Measurements from ENCODE around the gene ZNF280D.

DNA sequence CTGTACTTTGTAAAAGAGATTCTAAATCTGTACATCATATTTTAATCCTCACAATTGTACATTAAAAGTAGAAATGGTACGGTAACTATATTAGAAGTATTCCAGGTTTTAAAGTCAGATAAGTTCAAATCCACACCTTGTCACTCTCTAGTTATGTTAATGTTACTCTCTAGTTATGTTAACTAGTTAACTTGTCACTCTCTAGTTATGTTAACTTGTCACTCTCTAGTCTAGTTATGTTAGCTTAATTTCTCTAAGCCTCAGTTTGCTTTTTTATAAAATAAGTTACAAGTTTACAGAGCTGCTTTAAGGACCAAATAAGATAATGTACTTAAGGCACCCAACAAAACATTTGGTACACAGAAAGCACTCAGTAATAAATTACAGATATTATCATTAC, 42.6 kb downstream of the ZNF280D start:
- TF ChIP-seq CTCF (IDR thresholded peaks at IDR 0.05) (no peak), TCF7L2 (IDR thresholded peaks at IDR 0.05; ENCODE audit: low read depth, low read length) (no peak)

All from Panc1 (cell line).